Tibial nerve (tissue), 4 donors: Measurements from ENCODE around the gene CXCL14. TPM values are rescaled to one million over a fixed set of nuclear protein-coding genes. Genes with fewer than 3 reads are reported as not detected.

Experiments
- DNase-seq, 2 donors: peaks; one replicate each; pipeline ENCODE4 v3.0.0-alpha.2; 2019; ENCODE audit warnings: low spot score in 2 of 2
- H3K27ac ChIP-seq, 4 donors: fragments of 200-600 bp; sonication (generic) in 3 of 4; one replicate each; pipeline ENCODE4 v1.5.1; 2017 to 2019; ENCODE audit warnings: mild to moderate bottlenecking in 1 of 4
- H3K27me3 ChIP-seq, 2 donors: fragments of 200-600 bp; sonication (generic) in 1 of 2; one replicate each; pipeline versions ENCODE4 v1.5.1 to v1.6.0; 2017 to 2019
- H3K36me3 ChIP-seq, 3 donors: fragments of 200-600 bp; sonication (generic); one replicate each; pipeline ENCODE4 v1.5.1; 2018 to 2019
- H3K4me1 ChIP-seq, 4 donors: fragments of 200-600 bp; sonication (generic) in 3 of 4; one replicate each; pipeline ENCODE4 v1.5.1; 2017 to 2019
- H3K4me3 ChIP-seq, 4 donors: fragments of 200-600 bp; sonication (generic) in 3 of 4; one replicate each; pipeline ENCODE4 v1.5.1; 2017 to 2019; ENCODE audit warnings: mild to moderate bottlenecking in 1 of 4, moderate library complexity in 1 of 4
- H3K9me3 ChIP-seq, 4 donors: fragments of 200-600 bp; sonication (generic) in 3 of 4; one replicate each; pipeline ENCODE4 v1.5.1; 2017 to 2019
- CTCF ChIP-seq, 5 experiments: fragments of 200-600 bp in 3 of 5; fragments of 450-650 bp in 2 of 5; sonication (generic) in 3 of 5; IDR thresholded peaks; one replicate each; pipeline ENCODE4 v1.5.1; 2016 to 2019; ENCODE audit warnings: antibody characterized with exemption in 5 of 5, mild to moderate bottlenecking in 3 of 5, moderate library complexity in 2 of 5
- EP300 ChIP-seq, 2 donors: sonication (generic); formaldehyde crosslinking; IDR thresholded peaks; one replicate each; pipeline ENCODE4 v1.6.1; 2017; ENCODE audit warnings: antibody characterized with exemption in 2 of 2, mild to moderate bottlenecking in 1 of 2
- POLR2A ChIP-seq, 2 donors: fragments of 450-650 bp; IDR thresholded peaks; one replicate each; pipeline ENCODE4 v1.6.1; 2017; ENCODE audit warnings: antibody characterized with exemption in 2 of 2, mild to moderate bottlenecking in 2 of 2, moderate library complexity in 2 of 2
- WGBS, 2 donors: methylation state at CpG; one replicate each; pipeline ENCODE4 v1.1.5; 2018; 5-methylcytosine and 5-hydroxymethylcytosine counted together
- total RNA-seq, 4 donors: library from RNA; depleted of rRNA; stranded (reverse); fragments of >200 nt; gene quantifications; one replicate each; pipeline ENCODE4 v1.1.0, GENCODE V29; 2016

CXCL14 gene, protein sequence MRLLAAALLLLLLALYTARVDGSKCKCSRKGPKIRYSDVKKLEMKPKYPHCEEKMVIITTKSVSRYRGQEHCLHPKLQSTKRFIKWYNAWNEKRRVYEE
- 100 to 1,000 TPM in 2 of 4 donors, 10 to 100 TPM in 2; 76.5 to 171 (median 111) TPM for total RNA-seq

GRCh38 chr5:135578685-135579341 is at the start of gene CXCL14:
Gene CXCL14 (minus strand): TSS chr5:135578991. CDS start chr5:135578778, 213 bp downstream.
- H3K27me3 ChIP-seq = peaks cover 0 to 32% of the 10 kb centered on the region in 2 donors

GRCh38 chr5:135626636-135627035 is 47.8 kb upstream of the CXCL14 start:
- WGBS, 2 donors = 50 to 54% methylated on average over 2 to 3 of the region's 3 CpGs
- H3K4me1 ChIP-seq = no peaks in the 10 kb centered on the region
- H3K4me3 ChIP-seq = no peak overlapping the region
- no peak overlapping the region for H3K27ac ChIP-seq
- TF ChIP-seq POLR2A (IDR thresholded peaks at IDR 0.05) = no peak
- TF ChIP-seq EP300 (IDR thresholded peaks at IDR 0.05) = no peak
- no peak for TF ChIP-seq CTCF (IDR thresholded peaks at IDR 0.05)
- H3K9me3 ChIP-seq = no peaks in the 10 kb centered on the region
- no peaks in the 10 kb centered on the region for H3K27me3 ChIP-seq
- DNase-seq = no peak
- no peaks in the 10 kb centered on the region for H3K36me3 ChIP-seq

More at GRCh38 chr5:135578685-135579341, at the start of gene CXCL14:
- Histone ChIP-seq H3K9me3 (no peaks in the 10 kb centered on the region), H3K27ac (peak within 1 kb of the TSS in 2 of 4 donors; percentile 51 to 55), H3K4me3 (peak within 1 kb of the TSS; percentile 23 to 51 (median 32)), H3K4me1 (peaks cover 0 to 14% (median 0%) of the 10 kb centered on the region in 4 donors), H3K36me3 (no peaks in the 10 kb centered on the region)
- TF ChIP-seq EP300 (IDR thresholded peaks at IDR 0.05) = peak in 1 of 2 donors; percentile 21
- no peak for TF ChIP-seq CTCF (IDR thresholded peaks at IDR 0.05)
- peak in 1 of 2 donors; percentile 50 for DNase-seq
- WGBS, 2 donors = 1 to 2% methylated on average over 26 to 35 of the region's 68 CpGs

DNA sequence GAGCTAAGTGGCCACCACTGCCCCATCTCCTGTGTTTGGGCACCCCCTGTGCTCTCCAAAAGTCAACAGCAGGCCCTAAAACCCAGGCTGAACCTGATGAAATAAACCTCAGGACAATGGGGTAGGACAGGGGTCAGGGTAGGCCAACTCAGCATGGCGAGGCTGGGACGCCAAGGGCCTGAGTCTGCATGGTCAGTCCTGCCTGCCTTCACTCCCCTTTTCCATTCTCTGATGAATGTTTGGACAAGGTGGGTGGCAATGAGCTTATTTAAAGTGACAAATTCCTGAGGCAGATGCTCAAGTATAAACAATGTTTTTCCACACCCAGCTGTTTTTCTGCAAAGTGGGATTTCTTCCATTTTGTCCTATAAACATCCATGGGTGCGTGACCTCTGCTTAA is 47.2 kb upstream of the CXCL14 start:
- no peaks in the 10 kb centered on the region for H3K27me3 ChIP-seq
- H3K4me1 ChIP-seq = no peaks in the 10 kb centered on the region
- H3K36me3 ChIP-seq = no peaks in the 10 kb centered on the region
- H3K27ac ChIP-seq = no peak overlapping the region
- DNase-seq = no peak
- 72 to 81% methylated on average over 3 of the region's 3 CpGs for WGBS, 2 donors
- H3K4me3 ChIP-seq = no peak overlapping the region
- no peaks in the 10 kb centered on the region for H3K9me3 ChIP-seq
- TF ChIP-seq CTCF (IDR thresholded peaks at IDR 0.05) (no peak), EP300 (IDR thresholded peaks at IDR 0.05) (no peak), POLR2A (IDR thresholded peaks at IDR 0.05) (no peak)

GRCh38 chr5:135625486-135625885 is 46.7 kb upstream of the CXCL14 start:
- Histone ChIP-seq H3K4me1 (no peaks in the 10 kb centered on the region), H3K36me3 (no peaks in the 10 kb centered on the region), H3K4me3 (no peak overlapping the region), H3K9me3 (peaks cover 0 to 3% (median 0%) of the 10 kb centered on the region in 4 donors), H3K27ac (no peak overlapping the region), H3K27me3 (no peaks in the 10 kb centered on the region)
- no peak for DNase-seq
- no peak for TF ChIP-seq EP300 (IDR thresholded peaks at IDR 0.05)
- no peak for TF ChIP-seq CTCF (IDR thresholded peaks at IDR 0.05)
- TF ChIP-seq POLR2A (IDR thresholded peaks at IDR 0.05) = no peak
- WGBS, 2 donors = 90 to 100% methylated on average over 1 of the region's 1 CpG

DNA sequence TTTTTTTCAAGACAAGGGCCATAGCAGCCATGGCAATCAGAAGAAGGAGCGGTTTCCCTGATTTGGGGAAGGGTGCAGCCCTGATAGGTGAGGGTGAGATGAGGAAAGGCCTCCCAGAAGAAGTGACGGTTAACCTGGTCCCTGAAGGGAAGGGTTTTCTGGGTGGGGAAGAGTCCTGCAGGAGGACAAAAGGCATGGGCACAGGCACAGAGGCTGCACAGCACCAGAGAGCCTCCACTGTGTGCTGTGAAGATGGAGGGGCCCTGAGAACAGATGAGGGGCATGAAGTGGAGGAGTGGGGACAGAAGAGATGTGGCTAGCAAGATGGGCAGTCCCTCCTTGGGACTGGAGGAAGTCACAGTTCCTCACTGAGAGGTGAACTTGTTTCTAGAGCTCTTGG is 46.3 kb upstream of the CXCL14 start:
- no peak for DNase-seq
- H3K27me3 ChIP-seq = no peaks in the 10 kb centered on the region
- no peaks in the 10 kb centered on the region for H3K36me3 ChIP-seq
- 93 to 96% methylated on average over 2 of the region's 2 CpGs for WGBS, 2 donors
- peaks cover 0 to 8% (median 0%) of the 10 kb centered on the region in 4 donors for H3K9me3 ChIP-seq
- no peak for TF ChIP-seq CTCF (IDR thresholded peaks at IDR 0.05)
- no peak for TF ChIP-seq EP300 (IDR thresholded peaks at IDR 0.05)
- TF ChIP-seq POLR2A (IDR thresholded peaks at IDR 0.05) = no peak
- H3K4me3 ChIP-seq = no peak overlapping the region
- H3K4me1 ChIP-seq = no peaks in the 10 kb centered on the region
- no peak overlapping the region for H3K27ac ChIP-seq
